ENCODE results near the gene BRAF.

GRCh38 chr7:140909476-140910161 lies 15.1 kb downstream of the BRAF start:
- TF ChIP-seq CTCF (IDR thresholded peaks at IDR 0.05) (no peak), POLR2AphosphoS5 (IDR thresholded peaks at IDR 0.05) (no peak), EP300 (IDR thresholded peaks at IDR 0.05; ENCODE audit: low read depth) (no peak)

Measured in transverse colon (tissue), 4 donors.